Stimulated activated CD8-positive, alpha-beta memory T cell treated with anti-CD3 and anti-CD28 coated beads, Interleukin-15, amount 100 ng/mL, for 4 hours (primary cell): ENCODE measurements around the gene R3HDM1.
"Not testable (repeated sequence)": the region's sequence is repeated elsewhere in the genome, so short reads cannot be mapped to it uniquely, and the experiment has no call there.

Experiments
- DNase-seq, 2 donors: peaks; one replicate each; pipeline ENCODE4 v3.0.0-alpha.2; 2020; ENCODE audit warnings: low read depth in 2 of 2

Gene R3HDM1

DNA sequence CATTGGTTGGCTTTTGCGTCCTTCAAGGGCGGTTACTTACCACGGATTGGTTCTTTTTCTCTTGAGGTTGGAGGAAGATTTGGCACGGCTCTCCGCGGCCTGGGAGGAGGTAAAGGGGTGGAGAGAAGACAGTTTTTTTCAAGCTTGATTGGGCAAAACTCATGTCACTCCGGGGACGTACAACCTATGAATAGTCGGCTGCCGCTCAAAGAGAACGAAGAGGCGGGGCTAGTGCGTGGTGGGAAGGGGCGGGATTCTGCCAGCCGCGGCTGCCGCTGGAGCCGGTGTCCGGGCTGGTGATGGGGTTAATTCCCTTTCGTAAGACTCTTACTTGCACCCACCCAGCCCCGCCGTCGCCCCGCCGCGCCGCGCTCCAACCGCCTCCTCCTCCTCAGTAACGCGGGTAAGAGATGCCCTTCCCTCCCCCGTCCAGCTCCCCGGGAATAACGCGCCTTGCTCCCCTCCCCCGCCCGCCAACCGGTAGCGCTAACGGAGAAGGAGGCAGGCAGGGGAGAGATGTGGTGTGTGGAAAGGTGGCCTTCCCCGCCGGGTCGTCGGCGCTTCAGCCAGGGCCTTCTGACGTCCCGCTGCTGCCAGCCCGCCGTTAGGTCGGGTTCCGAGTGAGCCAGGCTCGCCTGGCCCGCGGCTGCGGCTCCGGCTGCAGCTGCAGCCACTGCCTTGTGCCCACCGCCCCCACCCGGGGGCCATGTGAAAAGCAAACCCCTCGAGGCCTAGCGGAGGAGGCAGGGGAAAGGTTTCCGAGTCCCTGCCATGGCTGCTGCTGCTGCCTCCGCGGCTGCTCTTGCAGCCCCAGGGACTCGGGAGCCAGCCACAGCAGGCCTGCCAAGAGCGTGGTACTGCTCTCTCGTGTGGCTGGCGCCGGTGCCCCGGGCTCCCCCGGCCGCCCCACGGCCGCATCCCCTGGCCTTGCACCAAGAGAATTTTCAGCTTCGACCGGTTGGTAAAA is at the start of gene R3HDM1:
Gene R3HDM1, plus strand, starts transcription at position 254 of the 967 bp plus-strand sequence. CDS start 73,362 bp downstream, outside the sequence.
- peak; percentile 84 to 92 for DNase-seq

DNA sequence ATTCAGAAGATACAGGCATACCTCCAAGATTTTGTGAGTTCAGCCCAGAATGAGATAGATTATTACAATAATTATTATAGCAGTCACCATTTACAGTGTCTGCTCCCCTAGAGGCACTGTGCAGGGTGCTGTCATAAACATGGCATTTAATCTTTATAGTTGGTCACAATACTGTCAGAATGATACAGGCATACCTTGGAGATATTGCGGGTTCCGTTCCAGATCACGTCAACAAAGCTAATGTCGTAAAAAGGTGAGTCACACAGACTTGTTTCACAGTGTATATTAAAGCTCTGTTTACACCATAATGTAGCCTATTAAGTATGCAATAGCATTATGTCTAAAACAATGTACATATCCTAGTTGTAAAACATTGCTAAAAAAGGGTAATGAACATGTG is 45.8 kb upstream of the R3HDM1 start:
- no peak for DNase-seq

DNA sequence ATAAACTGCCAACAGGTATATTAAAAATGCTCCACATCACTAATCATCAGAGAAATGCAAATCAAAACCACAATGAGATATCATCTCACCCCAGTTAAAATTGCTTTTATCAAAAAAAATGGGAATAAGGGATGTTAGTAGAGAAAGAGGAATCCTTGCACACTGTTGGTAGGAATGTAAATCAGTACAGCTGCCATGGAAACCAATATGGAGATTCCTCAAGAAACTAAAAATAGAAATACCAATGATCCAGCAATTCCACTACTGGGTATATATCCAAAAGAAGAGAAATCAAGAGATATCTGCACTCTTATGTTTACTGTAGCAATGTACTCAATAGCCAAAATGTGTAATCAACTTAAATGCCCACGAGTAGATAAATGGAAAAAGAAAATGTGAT is 40.9 kb upstream of the R3HDM1 start:
- no peak for DNase-seq

DNA sequence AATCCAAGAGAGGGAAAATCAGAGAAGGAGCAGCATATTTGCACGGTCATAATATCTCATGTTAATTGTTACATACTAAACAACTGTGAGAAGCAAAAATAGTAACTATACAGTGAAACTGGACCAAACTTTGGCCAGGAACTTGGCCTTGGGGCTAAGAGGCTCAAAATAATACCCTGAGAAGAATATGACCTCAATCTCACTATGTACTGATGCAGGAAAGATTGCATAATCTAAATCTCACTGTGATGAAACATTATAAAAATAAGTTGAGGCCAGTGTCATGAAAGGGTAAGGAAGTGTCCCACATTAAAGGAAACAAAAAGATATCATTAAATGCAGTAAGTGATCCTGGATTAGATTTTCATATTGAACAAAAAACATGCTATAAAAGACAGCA is 36.8 kb upstream of the R3HDM1 start:
- no peak for DNase-seq

DNA sequence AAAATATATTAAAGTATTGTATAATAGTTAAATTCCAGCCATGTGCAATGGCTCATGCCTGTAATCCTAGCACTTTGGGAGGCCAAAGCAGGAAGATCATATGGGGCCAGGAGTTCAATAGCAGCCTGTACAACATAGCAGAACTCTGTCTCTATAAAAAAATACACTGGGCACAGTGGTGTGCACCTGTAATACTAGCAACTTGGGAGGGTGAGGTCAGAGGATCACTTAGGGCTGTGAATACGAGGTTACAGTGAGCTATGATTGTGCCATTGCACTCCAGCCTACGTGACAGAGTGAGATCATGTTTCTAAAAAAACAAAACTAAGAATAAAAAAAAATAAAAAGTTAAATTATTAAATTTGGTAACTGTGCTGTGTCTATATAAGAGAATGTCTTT is 36.4 kb upstream of the R3HDM1 start:
- DNase-seq = no peak

DNA sequence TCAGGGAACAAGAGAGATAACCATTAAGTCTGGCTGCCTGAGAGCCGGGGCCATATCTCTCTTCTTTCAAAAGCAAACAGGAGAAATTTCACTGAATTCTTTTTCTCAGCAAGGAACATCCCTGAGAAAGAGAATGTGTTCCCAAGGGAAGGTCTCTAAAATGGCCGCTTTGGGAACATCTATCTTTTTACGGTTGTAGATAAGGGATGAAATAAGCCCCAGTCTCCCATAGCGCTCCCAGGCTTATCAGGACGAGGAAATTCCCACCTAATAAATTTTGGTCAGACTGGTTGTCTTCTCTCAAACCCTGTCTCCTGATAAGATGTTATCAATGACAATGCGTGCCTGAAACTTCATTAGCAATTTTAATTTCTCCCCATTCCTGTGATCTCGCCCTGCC is 32.7 kb upstream of the R3HDM1 start:
- not testable (repeated sequence) for DNase-seq

DNA sequence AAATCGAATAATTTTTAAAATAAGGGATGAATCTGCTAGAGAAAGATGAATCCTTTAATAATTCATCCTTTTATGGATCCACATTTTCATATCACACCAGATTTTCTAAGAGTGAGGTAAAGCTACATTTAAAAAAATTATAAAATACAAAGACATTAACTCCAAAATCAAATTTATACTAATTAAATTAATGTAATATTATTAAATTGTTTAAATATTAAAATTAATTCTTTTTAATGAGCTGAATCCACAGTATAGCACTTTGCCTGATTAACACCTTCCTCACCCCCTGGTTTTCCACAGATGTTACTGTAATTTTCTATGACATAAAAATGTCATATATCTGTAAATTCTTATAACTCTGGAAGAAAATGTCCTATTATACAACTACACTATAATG is 26.5 kb upstream of the R3HDM1 start:
- DNase-seq = no peak

DNA sequence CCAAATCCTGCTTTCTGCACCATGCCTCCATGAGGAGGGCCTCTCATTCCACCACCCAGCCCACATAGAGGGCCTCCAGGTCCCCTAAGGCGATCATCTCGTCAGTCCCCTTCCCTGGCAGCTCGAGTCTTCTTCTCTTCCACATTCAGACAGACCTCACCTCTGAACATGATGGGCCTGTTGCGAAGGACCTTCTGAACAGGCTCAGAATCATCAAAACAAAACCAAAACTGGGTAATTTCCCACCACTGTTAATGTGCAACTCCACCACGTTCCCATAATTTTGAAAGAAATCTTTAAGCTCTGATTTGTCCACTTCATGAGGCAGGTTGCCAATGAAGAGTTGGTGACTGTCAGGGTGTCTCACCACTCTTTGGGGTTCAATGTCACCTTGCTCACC is 20.7 kb upstream of the R3HDM1 start:
- DNase-seq = no peak

DNA sequence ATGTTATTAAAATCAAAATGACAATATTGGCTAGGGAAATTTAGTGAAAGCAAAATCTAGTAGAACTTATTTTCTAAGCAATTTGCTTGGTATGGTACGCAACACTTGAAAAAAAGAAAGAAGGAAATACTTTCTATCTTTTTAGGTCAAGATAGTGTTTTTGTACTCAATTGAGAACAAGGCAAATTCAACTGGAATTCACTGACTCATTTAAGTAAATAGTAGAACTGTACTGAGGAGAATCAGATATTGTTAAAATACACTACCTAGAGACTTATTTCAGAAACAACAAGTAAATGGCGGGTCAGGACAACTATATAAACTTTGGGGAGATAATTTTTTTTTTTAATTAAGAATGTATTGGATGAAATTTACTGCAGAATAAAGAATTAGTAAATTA is 19.2 kb upstream of the R3HDM1 start:
- DNase-seq = no peak

DNA sequence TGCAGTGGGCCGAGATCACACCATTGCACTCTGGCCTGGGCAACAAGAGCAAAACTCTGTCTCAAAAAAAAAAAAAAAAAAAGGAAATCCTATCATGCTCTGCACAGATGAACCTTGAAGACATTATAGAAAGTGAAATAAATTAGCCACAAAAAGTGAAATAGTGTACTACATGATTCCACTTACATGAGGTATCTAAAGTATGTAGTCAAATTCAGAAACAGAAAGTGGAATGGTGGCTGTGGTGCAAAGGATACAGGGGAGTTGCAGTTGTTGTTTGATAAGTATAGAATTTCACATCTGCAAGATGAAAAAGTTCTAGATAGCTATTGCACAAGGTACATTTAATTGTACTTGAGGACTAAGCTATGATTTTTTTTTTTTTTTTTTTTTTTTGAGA is 5.5 kb upstream of the R3HDM1 start:
- no peak for DNase-seq

DNA sequence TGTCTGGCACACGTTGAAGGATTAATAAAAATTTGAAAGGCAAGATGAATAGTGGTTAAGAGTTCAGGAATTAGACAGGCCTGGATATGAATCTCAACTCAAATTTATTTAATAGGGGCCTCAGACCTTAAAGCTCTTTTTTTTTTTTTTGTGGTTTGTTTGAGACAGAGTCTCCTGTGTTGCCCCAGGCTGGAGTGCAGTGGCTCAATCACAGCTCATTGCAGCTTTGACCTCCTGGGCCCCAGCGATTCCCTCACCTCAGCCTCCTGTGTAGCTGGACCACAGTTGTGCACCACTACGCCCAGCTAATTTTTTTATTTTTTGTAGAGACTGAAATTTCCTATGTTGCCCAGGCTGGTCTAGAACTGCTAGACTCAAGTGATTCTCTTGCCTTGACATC is 3.3 kb upstream of the R3HDM1 start:
- no peak for DNase-seq

DNA sequence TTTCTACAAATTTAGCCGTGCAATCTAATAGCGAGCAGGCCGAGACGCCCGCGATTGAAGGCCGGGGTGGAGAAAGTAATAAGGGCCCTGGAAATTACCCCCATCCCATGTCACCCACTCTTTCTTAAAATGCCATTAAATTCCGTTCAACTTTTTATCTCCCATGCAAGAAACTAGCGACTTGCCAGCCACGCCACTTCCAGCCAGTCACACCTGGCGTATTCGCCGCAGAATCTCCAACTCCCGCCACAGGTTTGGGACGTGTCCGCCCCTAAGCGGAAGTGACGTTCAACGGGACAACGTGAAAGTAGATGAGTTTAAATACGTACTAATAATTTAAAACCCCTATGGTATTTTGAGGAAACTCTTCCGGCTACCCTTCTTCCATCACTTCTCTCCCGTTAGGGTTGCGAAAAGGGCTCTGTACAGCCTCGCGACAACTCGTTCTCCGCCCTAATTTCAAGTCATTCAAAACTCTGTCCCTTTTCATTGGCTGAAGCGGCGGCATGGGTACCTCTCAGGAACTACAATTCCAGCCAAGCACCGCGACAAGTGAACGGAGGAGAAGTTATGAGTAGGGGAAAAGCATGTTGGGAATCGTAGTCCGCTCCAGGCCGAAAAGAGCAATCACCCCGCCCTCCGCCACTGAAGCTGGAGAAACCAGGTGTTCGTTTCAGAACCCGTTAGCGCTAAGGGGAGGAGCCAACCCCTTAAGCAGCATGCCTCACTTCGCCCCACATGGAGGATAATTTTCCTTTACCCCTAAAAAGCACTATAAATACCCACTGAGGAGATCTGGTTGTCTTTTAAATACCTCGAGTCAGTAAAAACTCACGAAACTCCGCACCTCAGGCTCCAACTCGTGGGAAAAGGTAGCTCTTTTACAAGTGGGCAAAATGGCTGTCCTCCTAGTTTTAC is 712 bp upstream of the R3HDM1 start, which contains the start of gene ZRANB3:
Gene ZRANB3, minus strand, starts transcription at position 906 of the 918 bp plus-strand sequence.
- peak; percentile 79 to 95 for DNase-seq

DNA sequence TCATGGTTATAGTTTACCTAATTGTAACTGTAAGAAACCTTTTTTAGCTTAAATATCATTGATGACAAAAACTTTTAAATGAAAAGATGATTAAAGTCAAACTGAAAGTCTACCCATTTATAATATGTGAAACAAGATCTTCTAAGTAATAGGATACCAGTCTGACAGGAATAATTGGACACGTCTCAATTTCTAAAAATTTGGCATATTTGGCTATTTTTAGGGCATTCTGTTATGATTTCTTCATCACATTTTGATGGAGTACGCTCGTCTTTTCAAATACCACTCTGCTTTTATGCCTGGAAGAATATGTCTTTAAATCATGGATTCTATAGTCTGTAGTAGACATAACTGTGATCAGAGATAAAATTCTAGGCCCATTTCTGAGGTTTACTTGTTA is 1.3 kb downstream of the R3HDM1 start:
- DNase-seq = no peak

DNA sequence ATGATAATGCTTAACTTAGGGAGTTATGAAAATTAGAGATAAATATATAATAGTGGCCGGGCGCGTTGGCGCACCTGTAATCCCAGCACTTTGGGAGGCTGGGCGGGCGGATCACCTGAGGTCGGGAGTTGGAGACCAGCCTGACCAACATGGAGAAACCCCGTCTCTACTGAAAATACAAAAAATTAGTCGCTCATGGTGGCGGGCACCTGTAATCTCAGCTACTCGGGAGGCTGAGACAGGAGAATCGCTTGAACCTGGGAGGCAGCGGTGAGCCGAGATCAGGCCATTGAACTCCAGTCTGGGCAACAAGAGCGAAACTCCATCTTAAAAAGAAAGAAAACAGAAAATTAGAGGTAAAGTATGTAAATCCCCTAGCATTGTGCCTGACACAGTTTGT is 2.3 kb downstream of the R3HDM1 start:
- not testable (repeated sequence) for DNase-seq

DNA sequence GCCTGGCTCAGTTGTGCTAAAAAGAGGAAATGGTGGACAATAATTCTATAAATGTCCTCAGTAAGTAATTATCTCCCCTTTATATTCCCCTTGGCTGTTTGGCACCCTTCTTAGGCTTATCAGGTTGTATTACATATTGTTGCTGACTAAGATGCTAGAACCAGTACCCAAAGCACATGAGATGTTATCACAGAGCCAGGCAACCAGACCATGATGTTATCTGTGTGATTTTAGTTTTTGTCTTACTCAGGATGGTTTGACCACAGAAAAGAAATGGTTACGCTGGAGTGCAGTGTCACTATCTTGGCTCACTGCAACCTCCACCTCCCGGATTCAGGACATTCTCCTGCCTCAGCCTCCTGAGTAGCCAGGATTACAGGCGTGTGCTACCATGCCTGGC is 15.2 kb downstream of the R3HDM1 start:
- DNase-seq = no peak

DNA sequence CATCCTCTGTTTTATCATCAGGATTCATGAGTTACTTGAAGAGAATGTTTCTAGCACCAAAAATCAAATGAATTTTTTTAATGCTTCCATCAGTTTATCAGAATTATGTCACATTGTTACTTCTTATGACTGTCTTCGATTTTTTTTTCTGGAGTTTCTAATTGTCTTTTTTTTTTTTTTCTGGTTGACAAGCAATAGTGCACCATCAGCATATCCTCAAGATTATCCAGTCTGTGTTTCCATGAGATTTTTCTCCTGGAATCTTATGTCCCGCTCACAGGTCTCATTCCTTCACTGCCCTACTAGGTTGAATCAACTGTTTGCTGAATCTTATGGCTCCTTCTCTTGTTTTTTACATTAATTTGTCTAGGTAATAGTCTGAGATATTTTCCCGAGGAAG is 16.0 kb downstream of the R3HDM1 start:
- DNase-seq = no peak

DNA sequence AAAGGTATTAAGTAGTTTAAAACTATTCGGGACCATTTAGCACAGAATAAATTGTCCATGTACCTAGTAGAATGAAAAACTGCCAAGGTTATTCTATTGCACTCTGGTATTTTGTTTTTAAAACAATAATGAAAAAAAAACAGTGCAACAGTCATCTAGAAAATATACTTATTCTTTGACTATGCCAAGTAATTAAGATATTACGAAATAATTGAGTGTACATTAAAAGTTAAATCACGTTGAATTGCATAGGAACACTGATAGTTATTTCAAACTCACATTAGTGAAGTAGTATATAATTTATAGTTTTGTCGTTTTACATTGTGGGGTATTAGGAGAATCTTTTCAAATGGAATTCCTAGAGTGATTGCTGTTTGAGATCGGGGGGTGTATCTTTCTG is 20.1 kb downstream of the R3HDM1 start:
- DNase-seq = no peak

DNA sequence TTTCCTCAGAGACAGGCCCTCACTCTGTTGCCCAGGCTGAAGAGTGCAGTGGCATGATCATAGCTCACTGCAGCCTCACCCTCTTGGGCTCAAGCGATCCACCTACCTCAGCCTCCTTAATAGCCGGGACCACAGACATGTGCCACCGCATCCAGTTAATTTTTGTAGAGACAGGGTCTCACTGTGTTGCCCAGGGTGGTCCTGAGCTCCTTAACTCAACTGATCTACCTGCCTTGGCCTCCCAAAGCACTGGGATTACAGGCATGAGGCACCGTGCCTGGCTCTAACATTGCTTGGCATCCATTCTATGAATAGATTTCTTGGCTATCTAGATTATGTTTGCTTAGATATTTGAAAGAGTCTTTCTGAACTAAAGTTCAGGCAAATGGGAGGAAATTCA is 21.6 kb downstream of the R3HDM1 start:
- no peak for DNase-seq

DNA sequence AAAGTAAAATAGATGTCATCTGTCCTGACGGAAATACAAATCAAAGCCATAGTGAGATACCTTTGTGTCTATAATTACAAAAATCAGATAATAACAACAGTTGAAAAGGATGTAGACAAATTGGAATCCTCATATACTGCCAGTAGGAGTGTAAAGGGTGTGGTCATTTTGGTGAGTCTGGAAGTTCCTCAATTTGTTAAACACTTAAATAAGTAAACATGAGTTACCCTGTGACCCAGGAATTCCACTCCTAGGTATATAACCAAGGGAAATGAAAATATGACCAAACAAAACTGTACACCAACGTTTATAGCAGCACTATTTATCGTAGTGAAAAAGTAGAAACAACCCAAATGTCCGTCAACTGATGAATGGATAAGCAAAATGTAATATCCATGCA is 24.0 kb downstream of the R3HDM1 start:
- DNase-seq = no peak

DNA sequence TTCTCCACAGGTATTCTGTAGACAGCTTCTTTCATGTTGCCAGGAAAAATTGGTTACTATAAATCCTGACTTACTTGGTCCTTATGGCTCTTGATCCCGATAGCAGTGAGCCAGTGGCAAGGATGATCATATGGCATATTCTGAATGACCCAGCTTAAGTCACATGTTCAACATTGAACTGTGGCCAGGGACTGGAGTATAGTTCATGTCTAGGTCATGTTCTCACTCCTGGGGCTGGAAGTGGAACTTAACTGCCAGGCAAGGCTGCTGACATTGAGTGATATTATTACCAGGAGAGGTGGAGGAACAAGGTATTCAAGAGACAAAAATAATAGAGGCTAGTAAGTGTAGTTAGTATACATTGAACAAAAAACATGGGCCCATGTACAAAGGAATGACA is 26.2 kb downstream of the R3HDM1 start:
- DNase-seq = no peak

DNA sequence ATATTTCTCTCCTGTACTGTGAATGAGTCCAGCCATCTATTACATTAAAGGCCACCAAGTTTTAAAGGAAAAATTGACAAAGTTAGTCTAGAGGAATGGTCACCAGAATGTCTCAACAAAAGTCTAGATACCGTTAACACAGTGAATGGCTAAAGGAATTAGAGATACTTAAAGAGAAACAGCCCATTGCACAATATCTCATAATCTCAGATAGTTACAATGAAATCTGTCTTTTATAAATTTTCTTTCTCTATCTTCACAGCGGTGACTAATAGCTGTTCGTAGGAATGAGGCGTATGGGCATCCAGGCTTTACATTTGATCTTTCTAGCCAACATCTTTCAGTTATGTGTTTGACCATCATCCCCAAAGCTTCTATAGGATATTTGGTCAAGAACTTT is 30.6 kb downstream of the R3HDM1 start:
- no peak for DNase-seq

DNA sequence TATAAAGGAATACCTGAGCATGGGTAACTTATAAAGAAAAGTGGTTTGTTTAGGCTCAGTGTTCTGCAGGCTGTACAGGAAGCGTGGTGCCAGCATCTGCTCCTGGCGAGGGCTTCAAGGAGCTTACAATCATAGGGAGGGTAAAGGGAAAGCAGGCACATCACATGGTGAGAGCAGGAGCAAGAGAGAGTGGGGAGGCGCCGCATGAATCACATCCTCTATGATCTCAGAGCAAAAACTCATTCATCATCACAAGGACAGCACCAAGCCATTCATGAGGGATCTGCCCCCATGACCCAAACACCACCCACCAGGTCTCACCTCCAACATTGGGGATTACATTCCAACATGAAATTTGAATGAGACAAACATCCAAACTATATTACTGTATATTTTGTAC is 32.5 kb downstream of the R3HDM1 start:
- DNase-seq = no peak

DNA sequence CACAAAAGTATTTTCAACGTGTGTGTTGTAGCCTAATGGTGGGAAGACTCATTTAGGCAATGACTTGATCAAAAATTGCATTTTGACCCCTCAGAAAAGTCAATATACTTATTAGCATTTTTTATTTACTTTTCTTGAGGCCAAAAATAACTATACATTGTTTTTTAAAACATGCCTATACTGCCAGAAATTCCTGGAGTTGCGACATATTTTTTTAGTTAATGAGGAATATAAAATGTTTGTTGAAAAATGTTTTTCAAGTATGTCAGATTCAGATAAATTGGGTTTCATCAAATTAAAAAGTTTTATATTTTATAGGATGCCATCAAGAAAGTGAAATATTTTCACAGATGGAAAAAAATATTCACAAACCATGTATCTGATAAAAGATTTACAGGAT is 39.6 kb downstream of the R3HDM1 start:
- DNase-seq = no peak
